Skeletal muscle tissue (tissue), 1 donor: ENCODE measurements around the gene LANCL2. TPM values are rescaled to one million over a fixed set of nuclear protein-coding genes. Genes with fewer than 3 reads are reported as not detected.

ENCODE experiments used
- total RNA-seq: library from RNA; depleted of rRNA; stranded (reverse); fragments of >200 nt; gene quantifications from one replicate; pipeline ENCODE4 v1.2.3, GENCODE V29; 2014

The LANCL2 gene
- total RNA-seq, 1 donor from 2014 or later = 13.0 TPM

Other genes with a start within 250 kb of the LANCL2 start
- 23.5 TPM for gene VOPP1, start 207.2 kb downstream of the LANCL2 start, total RNA-seq